T-helper 1 cell treated with Interleukin-12 subunit alpha and Interleukin-12 subunit beta and Interleukin-4 antibody, amounts not matched to agents 30 μg/mL and 1 μg/mL, for 36 hours (primary cell): ENCODE measurements around the gene PAPPA.

ENCODE experiments used
- H3K27ac Mint-ChIP-seq: one replicate; pipeline ENCODE4 v1.8.0; 2021; ENCODE audit warnings: mild to moderate bottlenecking, mixed read lengths
- H3K27me3 Mint-ChIP-seq: one replicate; pipeline ENCODE4 v1.8.0; 2021; ENCODE audit warnings: low read depth, mixed read lengths
- H3K36me3 Mint-ChIP-seq: one replicate; pipeline ENCODE4 v1.8.0; 2021; ENCODE audit warnings: low read depth, mixed read lengths
- H3K4me1 Mint-ChIP-seq: one replicate; pipeline ENCODE4 v1.8.0; 2021; ENCODE audit warnings: low read depth, mixed read lengths
- H3K4me3 Mint-ChIP-seq: one replicate; pipeline ENCODE4 v1.8.0; 2021; ENCODE audit warnings: mild to moderate bottlenecking, moderate library complexity, mixed read lengths
- H3K9me3 Mint-ChIP-seq: one replicate; pipeline ENCODE4 v1.8.0; 2021; ENCODE audit warnings: mixed read lengths

The PAPPA gene, protein sequence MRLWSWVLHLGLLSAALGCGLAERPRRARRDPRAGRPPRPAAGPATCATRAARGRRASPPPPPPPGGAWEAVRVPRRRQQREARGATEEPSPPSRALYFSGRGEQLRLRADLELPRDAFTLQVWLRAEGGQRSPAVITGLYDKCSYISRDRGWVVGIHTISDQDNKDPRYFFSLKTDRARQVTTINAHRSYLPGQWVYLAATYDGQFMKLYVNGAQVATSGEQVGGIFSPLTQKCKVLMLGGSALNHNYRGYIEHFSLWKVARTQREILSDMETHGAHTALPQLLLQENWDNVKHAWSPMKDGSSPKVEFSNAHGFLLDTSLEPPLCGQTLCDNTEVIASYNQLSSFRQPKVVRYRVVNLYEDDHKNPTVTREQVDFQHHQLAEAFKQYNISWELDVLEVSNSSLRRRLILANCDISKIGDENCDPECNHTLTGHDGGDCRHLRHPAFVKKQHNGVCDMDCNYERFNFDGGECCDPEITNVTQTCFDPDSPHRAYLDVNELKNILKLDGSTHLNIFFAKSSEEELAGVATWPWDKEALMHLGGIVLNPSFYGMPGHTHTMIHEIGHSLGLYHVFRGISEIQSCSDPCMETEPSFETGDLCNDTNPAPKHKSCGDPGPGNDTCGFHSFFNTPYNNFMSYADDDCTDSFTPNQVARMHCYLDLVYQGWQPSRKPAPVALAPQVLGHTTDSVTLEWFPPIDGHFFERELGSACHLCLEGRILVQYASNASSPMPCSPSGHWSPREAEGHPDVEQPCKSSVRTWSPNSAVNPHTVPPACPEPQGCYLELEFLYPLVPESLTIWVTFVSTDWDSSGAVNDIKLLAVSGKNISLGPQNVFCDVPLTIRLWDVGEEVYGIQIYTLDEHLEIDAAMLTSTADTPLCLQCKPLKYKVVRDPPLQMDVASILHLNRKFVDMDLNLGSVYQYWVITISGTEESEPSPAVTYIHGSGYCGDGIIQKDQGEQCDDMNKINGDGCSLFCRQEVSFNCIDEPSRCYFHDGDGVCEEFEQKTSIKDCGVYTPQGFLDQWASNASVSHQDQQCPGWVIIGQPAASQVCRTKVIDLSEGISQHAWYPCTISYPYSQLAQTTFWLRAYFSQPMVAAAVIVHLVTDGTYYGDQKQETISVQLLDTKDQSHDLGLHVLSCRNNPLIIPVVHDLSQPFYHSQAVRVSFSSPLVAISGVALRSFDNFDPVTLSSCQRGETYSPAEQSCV (N-terminal part only)

DNA sequence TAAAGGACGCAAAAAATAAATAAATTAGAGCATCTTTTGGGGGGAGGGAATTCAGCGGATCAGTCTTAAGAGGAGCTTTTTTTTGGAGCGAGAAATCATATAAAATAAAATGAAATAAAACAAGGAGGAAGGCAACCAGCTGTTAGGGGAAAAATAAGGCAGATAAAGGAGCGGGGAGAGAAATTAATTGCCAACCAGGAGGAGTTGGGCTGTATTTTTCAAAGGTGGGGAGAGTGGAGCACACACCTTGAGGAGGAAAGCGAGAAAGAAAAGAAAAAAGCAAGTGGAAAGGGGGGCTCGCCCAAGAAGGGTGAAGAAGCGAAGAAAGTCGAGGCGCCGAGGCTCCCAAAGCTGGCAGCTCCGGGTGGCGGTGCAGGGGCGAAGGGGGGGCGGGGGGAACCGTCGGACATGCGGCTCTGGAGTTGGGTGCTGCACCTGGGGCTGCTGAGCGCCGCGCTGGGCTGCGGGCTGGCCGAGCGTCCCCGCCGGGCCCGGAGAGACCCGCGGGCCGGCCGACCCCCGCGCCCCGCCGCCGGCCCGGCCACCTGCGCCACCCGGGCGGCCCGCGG, at the start of gene PAPPA:
PAPPA (plus strand) TSS at position 27 of the 569 bp plus-strand sequence; CDS start at position 409, 382 bp downstream.
- H3K36me3 Mint-ChIP-seq = peaks cover 3% of the 10 kb centered on the region
- no peak within 1 kb of the TSS for H3K4me3 Mint-ChIP-seq
- H3K4me1 Mint-ChIP-seq = peaks cover 2% of the 10 kb centered on the region
- H3K9me3 Mint-ChIP-seq = no peaks in the 10 kb centered on the region
- peaks cover 82% of the 10 kb centered on the region for H3K27me3 Mint-ChIP-seq
- no peak within 1 kb of the TSS for H3K27ac Mint-ChIP-seq

DNA sequence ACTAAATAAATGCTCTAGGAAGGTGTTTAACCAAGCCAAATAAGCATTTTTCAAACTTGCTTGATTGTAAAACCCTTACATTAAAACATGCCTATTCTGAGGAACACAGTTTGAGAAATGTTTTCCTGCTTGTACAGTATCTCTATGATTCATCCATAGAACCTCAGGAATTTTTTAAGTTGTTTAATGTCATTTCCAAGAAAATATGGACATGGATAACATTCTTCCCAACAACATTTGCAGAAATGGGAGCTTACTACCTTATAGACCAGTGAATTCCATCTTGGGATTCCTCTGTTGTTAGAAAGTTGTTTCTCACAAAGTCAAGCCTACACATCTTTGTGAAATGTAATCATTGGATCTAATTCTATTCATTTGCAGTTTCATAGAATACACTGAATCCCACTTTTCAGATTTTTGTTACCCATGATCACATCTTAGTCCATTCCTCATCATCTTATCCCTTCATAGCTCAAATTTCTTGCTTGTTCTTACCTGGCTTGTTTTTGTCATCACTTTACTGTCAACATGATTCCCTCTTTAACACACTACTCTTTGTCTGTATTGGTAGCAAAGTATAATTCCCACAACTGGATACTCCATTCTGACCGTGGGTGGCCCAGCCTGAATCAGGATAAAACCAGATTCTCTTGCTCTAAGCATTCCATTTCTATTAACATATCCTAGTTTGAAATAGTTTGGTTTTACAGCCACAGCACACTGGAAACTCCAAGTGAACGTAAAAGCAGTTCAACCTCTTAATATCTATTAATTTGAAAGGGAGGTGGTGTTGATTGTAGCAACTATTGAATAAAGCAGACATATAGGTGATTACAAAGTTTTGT, 49.4 kb upstream of the PAPPA start:
- no peaks in the 10 kb centered on the region for H3K27me3 Mint-ChIP-seq
- no peak overlapping the region for H3K27ac Mint-ChIP-seq

DNA sequence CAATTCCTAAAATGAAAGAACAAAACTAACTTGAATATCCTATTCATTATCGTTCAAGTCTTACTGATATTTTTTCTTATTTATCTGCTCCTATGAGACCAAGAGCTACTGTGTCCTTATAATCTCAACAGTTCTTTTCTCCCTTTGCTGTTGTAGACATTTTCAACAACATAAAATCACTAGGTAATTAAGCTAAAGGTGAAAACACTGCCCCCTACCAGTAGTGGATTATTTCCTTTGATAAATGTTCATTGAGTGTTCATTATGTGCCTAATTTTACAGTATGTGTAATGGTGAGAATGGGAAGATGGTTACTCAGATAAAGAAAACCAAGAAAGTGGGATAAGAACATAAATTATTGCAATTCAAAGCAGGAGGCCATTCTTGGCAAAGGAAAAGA, 41.4 kb upstream of the PAPPA start:
- Mint-ChIP-seq H3K27ac (no peak overlapping the region), H3K27me3 (no peaks in the 10 kb centered on the region), H3K9me3 (peaks cover 3% of the 10 kb centered on the region), H3K4me1 (no peaks in the 10 kb centered on the region), H3K36me3 (no peaks in the 10 kb centered on the region), H3K4me3 (no peak overlapping the region)

More for the DNA sequence above, 49.4 kb upstream of the PAPPA start:
- no peaks in the 10 kb centered on the region for H3K4me1 Mint-ChIP-seq
- no peaks in the 10 kb centered on the region for H3K36me3 Mint-ChIP-seq
- H3K4me3 Mint-ChIP-seq = no peak overlapping the region
- H3K9me3 Mint-ChIP-seq = no peaks in the 10 kb centered on the region

DNA sequence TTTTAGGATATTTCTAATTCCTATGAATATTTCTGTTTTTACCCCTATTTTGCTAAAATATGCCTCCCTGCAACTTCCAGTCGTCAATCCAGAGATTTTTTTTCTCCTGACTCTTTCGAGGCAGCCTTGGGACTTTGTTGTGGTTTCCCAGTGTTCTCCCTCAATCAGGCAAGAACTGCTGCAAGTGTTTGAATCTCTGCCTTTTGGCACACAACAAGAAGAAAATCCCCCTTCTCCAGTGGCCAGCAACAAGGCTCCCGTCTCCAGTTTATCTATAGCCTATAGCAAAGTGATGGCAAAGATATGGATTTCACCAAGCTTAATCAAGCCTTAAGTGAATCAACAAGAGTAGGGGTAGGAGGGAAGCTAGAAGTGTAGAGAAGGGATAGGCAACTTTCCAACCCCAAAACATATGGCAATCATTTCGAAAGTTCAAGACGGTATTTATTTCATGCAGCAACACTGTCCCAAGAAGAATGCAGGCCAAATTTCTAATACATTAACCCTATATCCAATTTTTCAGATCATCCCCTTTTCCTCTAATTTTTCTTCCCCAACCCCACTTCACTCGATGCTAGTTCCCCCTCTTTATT, 37.7 kb upstream of the PAPPA start:
- H3K27me3 Mint-ChIP-seq = no peaks in the 10 kb centered on the region
- peaks cover 18% of the 10 kb centered on the region for H3K9me3 Mint-ChIP-seq
- H3K4me3 Mint-ChIP-seq = no peak overlapping the region
- no peaks in the 10 kb centered on the region for H3K4me1 Mint-ChIP-seq
- no peaks in the 10 kb centered on the region for H3K36me3 Mint-ChIP-seq
- H3K27ac Mint-ChIP-seq = no peak overlapping the region

DNA sequence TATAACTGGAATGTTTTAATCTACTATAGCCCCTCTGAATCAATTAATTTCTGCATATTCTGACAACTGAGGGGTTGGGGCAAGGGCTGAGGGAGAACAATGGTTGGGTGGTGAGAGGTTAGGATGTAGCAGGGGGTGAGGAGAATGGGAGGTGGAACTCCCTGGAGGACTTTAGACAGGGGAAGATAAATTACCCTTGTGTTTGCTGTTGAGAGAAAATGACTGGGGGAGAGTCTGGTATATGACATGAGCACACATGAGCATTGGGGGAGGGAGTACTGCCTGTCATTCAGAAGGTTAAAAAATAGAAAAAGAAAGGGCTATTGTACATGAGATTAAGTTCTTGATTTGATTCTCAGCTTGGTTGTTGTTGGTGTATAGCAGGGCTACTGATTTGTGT, 37.2 kb upstream of the PAPPA start:
- H3K4me1 Mint-ChIP-seq = no peaks in the 10 kb centered on the region
- no peak overlapping the region for H3K27ac Mint-ChIP-seq
- H3K36me3 Mint-ChIP-seq = no peaks in the 10 kb centered on the region
- no peak overlapping the region for H3K4me3 Mint-ChIP-seq
- peaks cover 22% of the 10 kb centered on the region for H3K9me3 Mint-ChIP-seq
- no peaks in the 10 kb centered on the region for H3K27me3 Mint-ChIP-seq

DNA sequence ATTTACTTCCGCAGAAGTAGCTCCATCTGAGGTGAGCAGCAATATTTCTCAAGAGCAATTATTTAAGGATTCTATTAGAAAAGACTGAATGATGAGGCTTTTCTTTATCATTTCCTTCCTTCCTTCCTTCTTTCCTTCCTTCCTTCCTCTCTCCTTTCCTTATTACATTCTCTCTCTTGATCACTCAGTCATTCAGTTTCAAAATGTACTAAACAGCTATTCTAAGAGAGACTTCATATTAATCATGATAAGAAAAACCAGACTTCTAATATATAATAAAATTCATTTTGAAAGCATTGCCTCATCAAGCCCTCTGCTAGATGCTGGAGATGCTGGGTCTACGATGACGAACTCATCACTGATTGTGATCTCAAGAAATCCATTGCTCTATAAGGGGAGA, 30.4 kb upstream of the PAPPA start:
- H3K27me3 Mint-ChIP-seq = no peaks in the 10 kb centered on the region
- H3K27ac Mint-ChIP-seq = no peak overlapping the region
- peaks cover 19% of the 10 kb centered on the region for H3K9me3 Mint-ChIP-seq
- no peaks in the 10 kb centered on the region for H3K36me3 Mint-ChIP-seq
- no peak overlapping the region for H3K4me3 Mint-ChIP-seq
- H3K4me1 Mint-ChIP-seq = no peaks in the 10 kb centered on the region

DNA sequence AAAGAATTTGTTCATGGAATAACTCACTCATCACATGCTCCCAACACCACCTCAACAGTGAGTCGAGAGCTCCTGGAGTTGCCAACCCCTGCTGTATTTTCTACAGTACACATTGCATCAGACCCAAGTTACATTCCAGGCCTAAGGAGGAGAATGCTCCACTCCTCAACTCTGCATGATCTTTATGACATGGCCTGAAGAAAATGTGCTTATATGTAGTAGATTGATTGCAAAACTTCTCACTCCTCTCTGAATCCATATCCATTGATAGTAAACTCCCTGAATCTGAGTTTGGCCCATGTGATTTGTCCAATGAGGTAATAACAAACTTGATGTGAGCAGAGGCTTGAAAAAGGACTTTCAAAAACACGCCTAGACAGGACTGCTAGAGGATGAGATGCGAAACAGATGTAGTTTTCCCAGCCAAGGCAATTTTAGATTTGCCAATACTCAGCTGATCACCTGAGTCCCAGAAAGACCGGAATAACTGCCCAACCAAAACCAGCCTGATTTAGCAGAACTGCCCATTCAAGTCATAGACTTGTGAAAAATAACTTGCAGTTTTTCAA, 29.0 kb upstream of the PAPPA start:
- H3K4me1 Mint-ChIP-seq = no peaks in the 10 kb centered on the region
- no peaks in the 10 kb centered on the region for H3K36me3 Mint-ChIP-seq
- no peak overlapping the region for H3K27ac Mint-ChIP-seq
- peaks cover 13% of the 10 kb centered on the region for H3K9me3 Mint-ChIP-seq
- no peaks in the 10 kb centered on the region for H3K27me3 Mint-ChIP-seq
- H3K4me3 Mint-ChIP-seq = no peak overlapping the region

DNA sequence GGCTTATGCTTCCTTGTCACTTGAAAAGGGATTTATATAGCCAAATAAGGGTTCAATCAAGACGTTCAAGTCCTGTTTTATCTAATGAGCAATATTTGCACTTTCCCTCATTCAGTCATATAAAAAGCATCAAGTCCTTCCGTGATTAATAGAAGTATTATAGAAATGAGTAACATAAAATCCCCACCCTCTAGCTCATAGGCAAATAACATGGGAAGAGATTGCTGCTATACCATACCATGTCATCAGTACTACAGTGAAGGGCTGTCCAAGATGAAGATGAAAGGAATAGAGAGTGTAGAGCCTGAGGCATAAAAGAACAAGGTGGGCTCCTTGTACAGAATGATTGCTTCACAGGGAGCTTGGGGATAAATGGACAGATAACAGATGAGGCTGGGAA, 20.4 kb upstream of the PAPPA start:
- no peak overlapping the region for H3K27ac Mint-ChIP-seq
- H3K36me3 Mint-ChIP-seq = no peaks in the 10 kb centered on the region
- no peak overlapping the region for H3K4me3 Mint-ChIP-seq
- H3K9me3 Mint-ChIP-seq = peaks cover 3% of the 10 kb centered on the region
- no peaks in the 10 kb centered on the region for H3K4me1 Mint-ChIP-seq
- no peaks in the 10 kb centered on the region for H3K27me3 Mint-ChIP-seq

DNA sequence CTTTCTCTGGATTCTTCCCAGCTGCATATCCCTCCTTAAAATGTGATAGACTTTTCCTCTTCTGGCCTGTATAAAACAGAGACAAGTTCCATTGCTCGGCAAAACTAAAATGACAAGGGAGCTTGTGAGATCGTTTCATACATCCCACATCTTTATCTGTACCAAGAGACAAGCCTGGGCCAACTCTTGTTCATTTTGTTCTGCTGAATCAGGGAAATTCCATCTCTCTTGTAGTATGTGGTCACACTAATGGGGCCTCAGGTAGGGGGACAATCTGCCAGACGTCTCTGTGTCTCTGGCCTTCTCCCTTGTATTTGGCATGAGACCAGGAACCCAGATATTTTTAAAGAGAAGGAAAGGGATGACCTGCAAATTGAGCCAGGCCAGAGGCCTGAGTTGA, 18.6 kb upstream of the PAPPA start:
- H3K36me3 Mint-ChIP-seq = no peaks in the 10 kb centered on the region
- no peaks in the 10 kb centered on the region for H3K4me1 Mint-ChIP-seq
- no peaks in the 10 kb centered on the region for H3K27me3 Mint-ChIP-seq
- no peak overlapping the region for H3K4me3 Mint-ChIP-seq
- peaks cover 3% of the 10 kb centered on the region for H3K9me3 Mint-ChIP-seq
- H3K27ac Mint-ChIP-seq = no peak overlapping the region

DNA sequence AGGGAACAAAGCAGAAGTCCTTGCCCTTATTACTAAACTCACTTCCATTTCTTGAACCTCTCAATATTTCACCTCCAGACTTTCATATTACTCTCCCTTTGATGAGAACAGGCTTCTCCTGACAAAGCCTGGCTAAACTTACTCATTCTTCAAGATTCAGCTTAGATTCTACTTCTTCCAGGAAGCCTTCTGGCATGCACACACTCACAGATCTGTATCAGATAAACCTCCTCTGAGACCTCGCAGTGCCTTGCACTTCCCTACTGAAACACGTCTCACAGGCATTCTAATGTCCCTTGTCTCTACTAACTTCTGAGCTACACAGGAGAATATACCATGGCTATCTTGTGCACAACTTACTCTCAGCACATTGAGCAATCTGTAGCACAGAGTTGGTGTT, 16.6 kb upstream of the PAPPA start:
- Mint-ChIP-seq H3K36me3 (no peaks in the 10 kb centered on the region), H3K4me1 (no peaks in the 10 kb centered on the region), H3K27me3 (no peaks in the 10 kb centered on the region), H3K9me3 (peaks cover 3% of the 10 kb centered on the region), H3K27ac (no peak overlapping the region), H3K4me3 (no peak overlapping the region)

DNA sequence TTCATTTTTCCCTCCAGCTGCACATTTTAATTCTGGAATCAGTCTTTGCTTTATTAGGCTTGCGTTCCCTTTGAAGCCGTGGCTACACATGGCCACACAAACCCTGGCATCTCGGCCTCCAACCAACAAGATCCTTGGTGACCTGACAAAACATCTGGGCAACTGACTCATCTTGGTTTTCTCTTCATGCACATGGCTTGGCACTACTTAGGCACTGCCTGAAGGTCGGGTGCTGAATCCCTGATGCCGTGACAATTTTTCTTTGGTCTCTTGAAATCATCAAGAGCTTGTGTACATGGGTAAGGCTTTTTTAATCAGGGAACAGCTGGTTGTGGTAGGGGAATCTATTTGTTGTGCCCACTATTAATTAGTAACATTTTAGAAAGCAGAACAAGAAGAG, 16.0 kb upstream of the PAPPA start:
- Mint-ChIP-seq H3K27ac (no peak overlapping the region), H3K27me3 (no peaks in the 10 kb centered on the region), H3K4me3 (no peak overlapping the region), H3K9me3 (peaks cover 3% of the 10 kb centered on the region), H3K4me1 (no peaks in the 10 kb centered on the region), H3K36me3 (no peaks in the 10 kb centered on the region)

DNA sequence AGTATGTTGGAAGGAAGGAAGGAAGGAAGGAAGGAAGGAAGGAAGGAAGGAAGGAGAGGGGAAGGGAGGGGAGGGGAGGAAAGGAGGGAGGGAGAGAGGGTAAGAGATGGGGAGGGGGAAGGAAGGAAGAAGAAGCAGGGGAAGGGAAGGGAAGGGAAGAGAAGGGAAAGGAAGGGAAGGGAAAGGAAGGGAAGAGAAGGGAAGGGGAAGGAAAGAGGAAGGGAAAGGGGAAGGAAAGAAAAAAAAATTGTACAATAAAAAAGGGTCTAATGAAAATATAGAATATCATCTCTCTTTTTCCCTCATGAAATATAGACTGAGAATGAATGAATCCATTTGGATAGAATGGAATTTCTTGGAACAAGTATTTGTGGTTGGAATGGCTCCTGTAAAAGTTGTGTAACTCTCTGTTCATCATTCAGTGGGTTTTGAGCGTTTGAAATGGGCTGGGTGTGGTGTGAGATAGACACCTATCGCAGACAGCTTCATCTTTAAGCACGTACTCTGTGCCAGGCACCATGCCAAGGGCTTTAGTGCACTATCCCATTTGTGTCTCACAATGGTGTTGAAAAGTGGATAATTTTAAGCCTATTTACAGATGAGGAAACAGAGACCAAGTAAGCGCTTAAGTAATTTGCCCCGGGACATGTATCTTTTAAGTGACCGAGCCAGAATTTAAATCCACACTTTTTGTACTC, 11.6 kb upstream of the PAPPA start:
- Mint-ChIP-seq H3K9me3 (no peaks in the 10 kb centered on the region), H3K27ac (no peak overlapping the region), H3K27me3 (no peaks in the 10 kb centered on the region), H3K4me3 (no peak overlapping the region), H3K4me1 (no peaks in the 10 kb centered on the region), H3K36me3 (no peaks in the 10 kb centered on the region)
